Transverse colon (tissue), 4 donors: Measurements from ENCODE around the gene MASP1. TPM values are rescaled to one million over a fixed set of nuclear protein-coding genes. Genes with fewer than 3 reads are reported as not detected.

Source experiments
- DNase-seq: peaks from one replicate; pipeline ENCODE4 v3.0.0-alpha.2; 2019
- H3K27ac ChIP-seq, 4 donors: fragments of 200-600 bp; sonication (generic); 2 replicates each; pipeline ENCODE4 v1.5.1; 2016 to 2018; ENCODE audit warnings: inconsistent platforms in 4 of 4
- H3K27me3 ChIP-seq: fragments of 200-600 bp; sonication (generic); 2 replicates; pipeline ENCODE4 v1.5.1; 2017; ENCODE audit warnings: inconsistent platforms
- H3K36me3 ChIP-seq, 4 donors: fragments of 200-600 bp; sonication (generic); 2 replicates each; pipeline ENCODE4 v1.5.1; 2017 to 2019; ENCODE audit warnings: inconsistent platforms in 4 of 4
- H3K4me1 ChIP-seq, 4 donors: fragments of 200-600 bp; sonication (generic); 2 replicates each; pipeline ENCODE4 v1.5.1; 2017 to 2020; ENCODE audit warnings: inconsistent platforms in 4 of 4
- H3K4me3 ChIP-seq, 4 donors: fragments of 200-600 bp; sonication (generic); 1 replicate in 1 of 4; 2 replicates in 3 of 4; pipeline versions ENCODE4 v1.5.1 to v1.6.1; 2017 to 2019; ENCODE audit warnings: inconsistent platforms in 4 of 4
- H3K9me3 ChIP-seq, 2 donors: fragments of 200-600 bp; sonication (generic); 2 replicates each; pipeline ENCODE4 v1.5.1; 2017 to 2019; ENCODE audit warnings: inconsistent platforms in 2 of 2
- CTCF ChIP-seq, 5 experiments: fragments of 200-600 bp in 3 of 5; fragments of 450-650 bp in 2 of 5; sonication (generic) in 3 of 5; IDR thresholded peaks; 1 replicate in 2 of 5; 2 replicates in 3 of 5; pipeline ENCODE4 v1.5.1; 2016 to 2017; ENCODE audit warnings: antibody characterized with exemption in 5 of 5, inconsistent platforms in 3 of 5, mild to moderate bottlenecking in 2 of 5, moderate library complexity in 1 of 5
- EP300 ChIP-seq: sonication (generic); formaldehyde crosslinking; IDR thresholded peaks from one replicate; pipeline ENCODE4 v1.6.1; 2017; ENCODE audit warnings: antibody characterized with exemption, low read depth
- POLR2A ChIP-seq: fragments of 450-650 bp; IDR thresholded peaks from one replicate; pipeline ENCODE4 v1.6.1; 2016; ENCODE audit warnings: antibody characterized with exemption, mild to moderate bottlenecking, moderate library complexity
- POLR2AphosphoS5 ChIP-seq, 3 donors: sonication (generic); formaldehyde crosslinking; IDR thresholded peaks; one replicate each; pipeline ENCODE4 v1.6.1; 2016; ENCODE audit warnings: antibody characterized with exemption in 3 of 3
- WGBS, 2 donors: methylation state at CpG; one replicate each; pipeline ENCODE4 v1.1.5; 2018; ENCODE audit warnings: low coverage in 1 of 2; 5-methylcytosine and 5-hydroxymethylcytosine counted together
- in situ Hi-C, 4 donors: fragments of 200-750 bp; cut with MboI; loops; one replicate each; pipeline versions ENCODE4 v1.15.0 to v1.15.1; 2017; ENCODE audit warnings: low sequenced_read_pairs in 3 of 4, low pct_ligation_motif_present in 1 of 4, low pct_unique_long_range_greater_than_20kb in 1 of 4
- intact Hi-C: fragments of 100-400 bp; cut with DNase I; formaldehyde crosslinking; loops from one replicate; pipeline ENCODE4 v1.15.1; 2023; ENCODE audit warnings: low total_unique reads
- total RNA-seq, 4 donors: library from RNA; depleted of rRNA; stranded (reverse); fragments of >200 nt; gene quantifications; one replicate each; pipeline ENCODE4 v1.1.0, GENCODE V29; 2016

MASP1 gene
- total RNA-seq, 4 donors from 2014 or later: 4.5 to 45.2 (median 13.9) TPM

GRCh38 chr3:187261541-187261969 is 30.0 kb downstream of the MASP1 start:
- no peak for TF ChIP-seq POLR2A
- no peak for TF ChIP-seq POLR2AphosphoS5 (IDR thresholded peaks at IDR 0.05)
- TF ChIP-seq EP300: no peak
- Histone ChIP-seq H3K36me3 (no peaks in the 10 kb centered on the region), H3K4me1 (peaks cover 6 to 26% (median 12%) of the 10 kb centered on the region in 4 donors), H3K9me3 (no peaks in the 10 kb centered on the region), H3K27ac (no peak overlapping the region), H3K27me3 (no peaks in the 10 kb centered on the region), H3K4me3 (no peak overlapping the region)
- intact Hi-C loops (no loop called here), in situ Hi-C loops (no loop called here)
- DNase-seq: no peak
- 75 to 88% methylated on average over 3 of the region's 3 CpGs for WGBS, 2 donors

- Histone ChIP-seq H3K4me1 (peaks cover 0 to 11% (median 4%) of the 10 kb centered on the region in 4 donors), H3K9me3 (no peaks in the 10 kb centered on the region), H3K4me3 (no peak overlapping the region), H3K27me3 (no peaks in the 10 kb centered on the region), H3K27ac (no peak overlapping the region), H3K36me3 (no peaks in the 10 kb centered on the region)
- TF ChIP-seq POLR2A (no peak), EP300 (no peak)
- 60 to 82% methylated on average over 2 of the region's 2 CpGs for WGBS, 2 donors
- in situ Hi-C loops (no loop called here), intact Hi-C loops (no loop called here)
- DNase-seq: no peak
These were observed 32.4 kb downstream of the MASP1 start for GRCh38 chr3:187259171-187259570.

- DNase-seq: no peak
- whole genome bisulfite sequencing, 2 donors: 75 to 78% methylated on average over 5 of the region's 5 CpGs
- intact Hi-C loops: no loop called here
- Histone ChIP-seq H3K9me3 (no peaks in the 10 kb centered on the region), H3K36me3 (no peaks in the 10 kb centered on the region), H3K4me1 (peaks cover 0 to 2% (median under 1%) of the 10 kb centered on the region in 4 donors), H3K27ac (no peak overlapping the region), H3K4me3 (no peak overlapping the region), H3K27me3 (no peaks in the 10 kb centered on the region)
- in situ Hi-C loops: no loop called here
- TF ChIP-seq POLR2AphosphoS5 (IDR thresholded peaks at IDR 0.05) (no peak), POLR2A (no peak), CTCF (IDR thresholded peaks at IDR 0.05) (no peak), EP300 (no peak)
These were observed 33.4 kb downstream of the MASP1 start for GRCh38 chr3:187257992-187258692.

GRCh38 chr3:187257471-187257870 is 34.1 kb downstream of the MASP1 start:
- no peak for DNase-seq
- in situ Hi-C loops (no loop called here), intact Hi-C loops (no loop called here)
- Histone ChIP-seq H3K27ac (no peak overlapping the region), H3K9me3 (no peaks in the 10 kb centered on the region), H3K36me3 (no peaks in the 10 kb centered on the region), H3K4me1 (no peaks in the 10 kb centered on the region), H3K4me3 (no peak overlapping the region), H3K27me3 (no peaks in the 10 kb centered on the region)
- 91 to 93% methylated on average over 3 to 6 of the region's 6 CpGs for WGBS, 2 donors
- TF ChIP-seq POLR2A (no peak), EP300 (no peak), POLR2AphosphoS5 (IDR thresholded peaks at IDR 0.05) (no peak), CTCF (IDR thresholded peaks at IDR 0.05) (no peak)

- no peaks in the 10 kb centered on the region for H3K36me3 ChIP-seq
- in situ Hi-C loops: no loop called here
- DNase-seq: no peak
These were observed 35.4 kb downstream of the MASP1 start for GRCh38 chr3:187256051-187256616.

More at GRCh38 chr3:187256051-187256616, 35.4 kb downstream of the MASP1 start:
- intact Hi-C loops: no loop called here
- WGBS, 2 donors: 85 to 92% methylated on average over 9 to 10 of the region's 10 CpGs
- Histone ChIP-seq H3K4me3 (no peak overlapping the region), H3K4me1 (no peaks in the 10 kb centered on the region), H3K27me3 (no peaks in the 10 kb centered on the region), H3K9me3 (no peaks in the 10 kb centered on the region), H3K27ac (no peak overlapping the region)
- TF ChIP-seq EP300: no peak
- TF ChIP-seq POLR2A: no peak
- TF ChIP-seq CTCF (IDR thresholded peaks at IDR 0.05): no peak
